PC-3 (cell line): ENCODE data around the gene TBC1D8. TPM values are rescaled to one million over a fixed set of nuclear protein-coding genes. Genes with fewer than 3 reads are reported as not detected.

ENCODE experiments used
- ATAC-seq: fragments of 200-7000 bp; cut with Tn5 transposase; 2 replicates; pipeline ENCODE4 v1.9.1; 2020; ENCODE audit warnings: mild to moderate bottlenecking, moderate library complexity
- BruUV-seq: library from RNA; stranded (reverse); fragments of 400-500 nt; replicated peaks from 2 replicates; lab custom pipeline; 2021; lab: Mats Ljungman, UMichigan
- CTCF ChIA-PET: fragments of 300-600 bp; sonication (Branson Sonifier 250); formaldehyde crosslinking; loops from one replicate; lab custom pipeline; 2022; ENCODE audit warnings: antibody characterized with exemption; lab: Charles Lee
- POLR2A ChIA-PET: fragments of 300-600 bp; sonication (Branson Sonifier 250); formaldehyde crosslinking; loops from one replicate; lab custom pipeline; 2022; ENCODE audit warnings: antibody characterized with exemption; ENCODE audit not compliant: unreplicated experiment; lab: Charles Lee
- DNase-seq: peaks from one replicate; pipeline ENCODE4 v3.0.0-alpha.2; 2015
- H2AFZ ChIP-seq: fragments of 300-600 bp; sonication (generic); 2 replicates; pipeline ENCODE4 v1.6.0; 2016; ENCODE audit warnings: antibody characterized with exemption, low read length
- H3F3A ChIP-seq: fragments of 300-600 bp; sonication (generic); one replicate; pipeline ENCODE4 v1.6.0; 2017; ENCODE audit warnings: antibody characterized with exemption, low read length, control low read depth, mild to moderate bottlenecking; ENCODE audit not compliant: unreplicated experiment
- H3K27ac ChIP-seq: fragments of 300-600 bp; sonication (generic); 2 replicates; pipeline ENCODE4 v1.5.1; 2016; ENCODE audit warnings: mild to moderate bottlenecking, low read length
- H3K27me3 ChIP-seq: fragments of 300-600 bp; sonication (generic); 2 replicates; pipeline ENCODE4 v1.6.1; 2016; ENCODE audit warnings: low read length, mixed read lengths
- H3K36me3 ChIP-seq: fragments of 300-600 bp; sonication (generic); 2 replicates; pipeline ENCODE4 v1.6.1; 2016; ENCODE audit warnings: low read depth, mixed run types, low read length, mixed read lengths
- H3K4me1 ChIP-seq: fragments of 300-600 bp; sonication (generic); 2 replicates; pipeline ENCODE4 v1.5.1; 2016; ENCODE audit warnings: low read length; ENCODE audit not compliant: insufficient read depth
- H3K4me2 ChIP-seq: fragments of 300-600 bp; sonication (generic); 2 replicates; pipeline ENCODE4 v1.6.0; 2016; ENCODE audit warnings: low read length
- H3K4me3 ChIP-seq: fragments of 300-600 bp; sonication (generic); 2 replicates; pipeline ENCODE4 v1.5.1; 2016; ENCODE audit warnings: mild to moderate bottlenecking, low read length, mixed read lengths
- H3K79me2 ChIP-seq: fragments of 300-600 bp; sonication (generic); 2 replicates; pipeline ENCODE4 v1.6.1; 2017; ENCODE audit warnings: low read length, mixed read lengths
- H3K9ac ChIP-seq: fragments of 300-600 bp; sonication (generic); 2 replicates; pipeline ENCODE4 v1.6.0; 2016; ENCODE audit warnings: mild to moderate bottlenecking, low read length
- H3K9me2 ChIP-seq: fragments of 300-600 bp; sonication (generic); replicated peaks from 2 replicates; pipeline ENCODE4 v1.6.1; 2016; ENCODE audit warnings: mixed run types, low read length, mixed read lengths
- H3K9me3 ChIP-seq: fragments of 300-600 bp; sonication (generic); 2 replicates; pipeline ENCODE4 v1.6.1; 2016; ENCODE audit warnings: low read length, mixed read lengths
- H4K20me1 ChIP-seq: fragments of 300-600 bp; sonication (generic); 2 replicates; pipeline ENCODE4 v1.6.1; 2016; ENCODE audit warnings: low read length, mixed read lengths
- CTCF ChIP-seq: fragments of 300-600 bp; sonication (generic); conservative IDR thresholded peaks from 2 replicates; pipeline ENCODE4 v1.5.1; 2017; ENCODE audit warnings: antibody characterized with exemption, low read depth, mild to moderate bottlenecking, low read length
- EZH2 ChIP-seq: fragments of 300-600 bp; sonication (generic); IDR thresholded peaks from one replicate; pipeline ENCODE4 v1.6.1; 2017; ENCODE audit warnings: antibody characterized with exemption, mild to moderate bottlenecking, low read length; ENCODE audit not compliant: unreplicated experiment
- EZH2phosphoT487 ChIP-seq: fragments of 300-600 bp; sonication (generic); IDR thresholded peaks from 2 replicates; pipeline ENCODE4 v1.6.1; 2018; ENCODE audit warnings: mild to moderate bottlenecking, antibody characterized with exemption, low read length, borderline replicate concordance
- intact Hi-C: fragments of 100-400 bp; cut with micrococcal nuclease; formaldehyde crosslinking; loops from 2 replicates; pipeline ENCODE4 v1.9.0; 2023
- total RNA-seq: library from RNA; depleted of rRNA; stranded (reverse); fragments of >200 nt; gene quantifications from 2 replicates; pipeline ENCODE4 v1.2.3, GENCODE V29; 2014

Gene TBC1D8
- total RNA-seq, 1 experiment from 2014 or later: 39.7 TPM

GRCh38 chr2:101114268-101114783 lies 36.9 kb downstream of the TBC1D8 start:
- no peak overlapping the region for H2AFZ ChIP-seq
- peaks cover 88% of the 10 kb centered on the region for H3K79me2 ChIP-seq
- ATAC-seq (peak; percentile 11), DNase-seq (peak; percentile 20)
- no peaks in the 10 kb centered on the region for H3K9me3 ChIP-seq
- peaks cover 6% of the 10 kb centered on the region; the same call in 1 of the 2 replicates for H3K36me3 ChIP-seq
- peak overlapping the region; percentile 19; the same call in 1 of the 2 replicates for H3K4me3 ChIP-seq
- peak overlapping the region; percentile 68 for H3K9ac ChIP-seq
- H3K27ac ChIP-seq: peak overlapping the region; percentile 94
- CTCF ChIA-PET: no interaction called here
- peak overlapping the region; percentile 78 for H3K4me2 ChIP-seq
- intact Hi-C loops: loop anchor here (5.0 kb wide), 2 partner anchors 33 to 77 kb away; no protein-coding TSS in a partner anchor
- no peaks in the 10 kb centered on the region for H3K27me3 ChIP-seq
- no peak for TF ChIP-seq CTCF
- no peak for TF ChIP-seq EZH2
- no peak for TF ChIP-seq EZH2phosphoT487
- no peaks in the 10 kb centered on the region for H3K9me2 ChIP-seq
- H3K4me1 ChIP-seq: peaks cover 65% of the 10 kb centered on the region
- BruUV-seq: TSS peak; percentile 50
- peaks cover 9% of the 10 kb centered on the region for H3F3A ChIP-seq
- peaks cover 14% of the 10 kb centered on the region; the same call in 1 of the 2 replicates for H4K20me1 ChIP-seq
- POLR2A ChIA-PET: interaction anchor here (0.6 kb wide), 2 partner anchors 9 to 10 kb away, joined by 3 to 6 read pairs; no protein-coding TSS in a partner anchor

GRCh38 chr2:101113441-101114267 lies 37.5 kb downstream of the TBC1D8 start:
- H3K79me2 ChIP-seq: peaks cover 88% of the 10 kb centered on the region
- no peaks in the 10 kb centered on the region for H3K9me2 ChIP-seq
- H3K4me1 ChIP-seq: peaks cover 61% of the 10 kb centered on the region
- intact Hi-C loops: loop anchor here (1.0 to 5.0 kb wide), 4 partner anchors 12 to 76 kb away; no protein-coding TSS in a partner anchor
- ChIA-PET CTCF (no interaction called here), POLR2A (interaction anchor here (0.6 kb wide), 3 partner anchors 10 to 27 kb away, joined by 3 to 6 read pairs (median 3); no protein-coding TSS in a partner anchor)
- peaks cover 14% of the 10 kb centered on the region; the same call in 1 of the 2 replicates for H4K20me1 ChIP-seq
- no peak overlapping the region for H2AFZ ChIP-seq
- peak; percentile 90 for DNase-seq
- peak; percentile 73 for ATAC-seq
- no peaks in the 10 kb centered on the region for H3K27me3 ChIP-seq
- H3K4me2 ChIP-seq: peak overlapping the region; percentile 78
- peak overlapping the region; percentile 40; the same call in 1 of the 2 replicates for H3K4me3 ChIP-seq
- peak overlapping the region; percentile 68 for H3K9ac ChIP-seq
- peaks cover 9% of the 10 kb centered on the region for H3F3A ChIP-seq
- H3K9me3 ChIP-seq: no peaks in the 10 kb centered on the region
- TF ChIP-seq EZH2phosphoT487 (no peak), EZH2 (no peak), CTCF (no peak)
- H3K27ac ChIP-seq: peak overlapping the region; percentile 94
- peaks cover 6% of the 10 kb centered on the region; the same call in 1 of the 2 replicates for H3K36me3 ChIP-seq
- no TSS peak for BruUV-seq
